ENCODE measurements around the gene ING3.

ING3 gene

GRCh38 chr7:120988591-120989256 lies 38.1 kb downstream of the ING3 start, which contains the start of gene CPED1:
TSS of gene CPED1 (plus strand) at chr7:120988711. CDS start at chr7:120989622, 911 bp downstream.
- peak in 1 of 2 donors; percentile 14 for DNase-seq (ENCODE audit: low read depth in 2 of 2)

GRCh38 chr7:120989257-120990220 lies 39.0 kb downstream of the ING3 start:
- no peak for DNase-seq (ENCODE audit: low read depth in 2 of 2)

- no peak for DNase-seq (ENCODE audit: low read depth in 2 of 2)
Observed at GRCh38 chr7:120990468-120991118, 40.0 kb downstream of the ING3 start.

- DNase-seq (ENCODE audit: low read depth in 2 of 2): no peak
Observed at GRCh38 chr7:120991161-120991560, 40.6 kb downstream of the ING3 start.

- DNase-seq (ENCODE audit: low read depth in 2 of 2): no peak
Observed at GRCh38 chr7:120991581-120991980, 41.0 kb downstream of the ING3 start.

GRCh38 chr7:120992272-120992964 lies 41.8 kb downstream of the ING3 start:
- no peak for DNase-seq (ENCODE audit: low read depth in 2 of 2)

- no peak for DNase-seq (ENCODE audit: low read depth in 2 of 2)
Observed at GRCh38 chr7:120992965-120993494, 42.5 kb downstream of the ING3 start.

GRCh38 chr7:120993553-120994191 lies 43.1 kb downstream of the ING3 start:
- no peak for DNase-seq (ENCODE audit: low read depth in 2 of 2)

- DNase-seq (ENCODE audit: low read depth in 2 of 2): no peak
Observed at GRCh38 chr7:120994512-120995410, 44.2 kb downstream of the ING3 start.

GRCh38 chr7:120995654-120996053 lies 45.1 kb downstream of the ING3 start:
- no peak for DNase-seq (ENCODE audit: low read depth in 2 of 2)

GRCh38 chr7:120996333-120996987 lies 45.9 kb downstream of the ING3 start:
- DNase-seq (ENCODE audit: low read depth in 2 of 2): no peak

GRCh38 chr7:120996988-120997345 lies 46.4 kb downstream of the ING3 start:
- DNase-seq (ENCODE audit: low read depth in 2 of 2): no peak

- no peak for DNase-seq (ENCODE audit: low read depth in 2 of 2)
Observed at GRCh38 chr7:120997882-120998474, 47.4 kb downstream of the ING3 start.

GRCh38 chr7:120998520-120998919 lies 47.9 kb downstream of the ING3 start:
- DNase-seq (ENCODE audit: low read depth in 2 of 2): no peak

GRCh38 chr7:120998996-120999565 lies 48.5 kb downstream of the ING3 start:
- no peak for DNase-seq (ENCODE audit: low read depth in 2 of 2)

GRCh38 chr7:121000081-121000983 lies 49.8 kb downstream of the ING3 start:
- no peak for DNase-seq (ENCODE audit: low read depth in 2 of 2)

- DNase-seq (ENCODE audit: low read depth in 2 of 2): no peak
Observed at GRCh38 chr7:121001234-121001906, 50.8 kb downstream of the ING3 start.
